HG03378 (cell line): ENCODE data around the gene FGFR4.

Source experiments
- ATAC-seq: cut with Tn5 transposase; IDR thresholded peaks from one replicate; pipeline ENCODE4 v1.9.1; 2021; ENCODE audit warnings: mild to moderate bottlenecking, moderate library complexity; ENCODE audit not compliant: unreplicated experiment

FGFR4 gene

DNA sequence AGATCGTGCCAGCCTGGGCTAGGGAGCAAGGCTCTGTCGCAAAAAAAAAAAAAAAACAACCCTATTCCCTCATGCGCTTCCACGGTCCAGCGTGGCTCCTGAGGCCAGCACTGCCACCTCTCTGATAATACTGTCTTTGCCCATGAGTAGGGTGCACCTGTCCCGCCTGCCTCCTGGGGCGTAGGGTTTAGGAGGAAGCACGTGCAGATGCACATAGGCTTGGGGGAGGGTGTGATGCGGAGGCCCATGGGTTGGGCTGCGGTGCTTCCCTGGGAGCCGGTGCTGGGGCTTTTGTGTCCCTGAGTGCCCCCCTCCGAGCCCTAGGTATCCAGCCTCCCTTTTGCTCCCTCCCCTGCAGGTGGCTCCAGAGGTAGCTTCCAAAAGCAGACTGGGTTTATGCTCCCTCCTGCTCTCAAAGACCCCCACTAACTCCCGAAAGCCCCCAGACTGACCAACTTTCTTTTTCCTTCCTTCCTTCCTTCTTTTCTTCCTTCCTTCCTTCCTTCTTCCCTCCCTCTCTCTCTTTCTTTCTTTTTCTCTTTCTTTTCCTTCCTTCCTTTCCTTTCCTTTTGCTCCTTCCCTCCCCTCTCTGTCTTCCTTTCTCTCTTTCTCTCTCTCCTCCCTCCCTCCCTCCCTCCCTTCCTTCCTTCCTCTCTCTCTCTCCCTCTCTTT lies 12.8 kb downstream of the FGFR4 start:
- ATAC-seq, result no peak

DNA sequence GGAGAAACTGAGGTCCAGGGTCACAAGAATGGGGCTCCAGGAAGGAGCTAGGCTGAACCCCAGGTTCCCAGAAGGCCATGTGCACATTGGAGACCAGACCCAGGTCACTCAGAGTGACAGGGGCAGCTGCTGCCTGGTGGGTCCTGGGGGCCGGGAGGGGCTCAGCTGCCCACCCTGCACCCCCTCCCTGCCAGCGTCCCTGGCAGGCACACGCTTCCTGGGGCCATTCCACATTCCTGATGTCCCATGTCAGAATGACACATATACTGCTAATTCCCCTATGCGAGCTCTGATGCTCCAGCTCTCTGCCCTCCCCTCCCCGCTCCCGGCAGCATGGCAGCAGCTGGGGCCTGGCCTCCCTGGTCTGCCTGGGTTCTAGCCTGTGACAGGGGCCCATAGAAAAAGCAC lies 14.0 kb downstream of the FGFR4 start:
- ATAC-seq, result no peak

DNA sequence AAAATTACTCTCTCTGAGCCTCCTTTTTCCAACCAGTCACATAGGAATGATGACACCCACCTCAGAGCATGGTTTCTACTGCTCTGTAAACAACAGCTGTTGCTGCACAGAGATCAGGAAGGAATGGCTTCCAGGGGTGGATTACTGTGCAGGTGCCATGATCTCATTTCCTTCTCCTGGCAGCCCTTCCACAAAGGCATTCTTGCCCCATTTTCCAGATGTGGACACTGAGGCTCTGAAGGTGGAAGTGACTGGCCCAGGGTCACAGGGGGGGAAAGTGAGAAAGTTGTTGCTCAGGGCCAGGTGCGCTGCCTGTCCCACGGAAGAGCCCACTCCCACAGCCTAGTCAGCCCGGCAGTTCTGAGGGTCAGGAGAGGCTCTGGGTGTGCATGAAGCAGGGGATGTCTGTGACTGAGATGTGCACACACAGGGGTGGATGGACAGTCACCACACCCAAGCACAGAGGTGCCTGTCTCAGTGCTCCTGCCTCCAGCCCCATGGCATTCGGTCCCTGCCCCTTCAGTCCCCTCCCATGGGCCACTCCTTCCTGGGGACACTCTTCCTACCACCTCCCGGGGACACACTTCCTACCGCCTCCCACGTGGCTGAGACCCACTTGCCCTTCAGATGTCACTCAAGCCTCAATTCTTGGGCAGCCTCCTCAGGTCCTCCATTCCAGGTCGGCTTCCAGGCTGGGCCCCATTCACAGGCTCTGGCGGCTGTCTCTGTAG lies 17.0 kb downstream of the FGFR4 start:
- ATAC-seq, result no peak

DNA sequence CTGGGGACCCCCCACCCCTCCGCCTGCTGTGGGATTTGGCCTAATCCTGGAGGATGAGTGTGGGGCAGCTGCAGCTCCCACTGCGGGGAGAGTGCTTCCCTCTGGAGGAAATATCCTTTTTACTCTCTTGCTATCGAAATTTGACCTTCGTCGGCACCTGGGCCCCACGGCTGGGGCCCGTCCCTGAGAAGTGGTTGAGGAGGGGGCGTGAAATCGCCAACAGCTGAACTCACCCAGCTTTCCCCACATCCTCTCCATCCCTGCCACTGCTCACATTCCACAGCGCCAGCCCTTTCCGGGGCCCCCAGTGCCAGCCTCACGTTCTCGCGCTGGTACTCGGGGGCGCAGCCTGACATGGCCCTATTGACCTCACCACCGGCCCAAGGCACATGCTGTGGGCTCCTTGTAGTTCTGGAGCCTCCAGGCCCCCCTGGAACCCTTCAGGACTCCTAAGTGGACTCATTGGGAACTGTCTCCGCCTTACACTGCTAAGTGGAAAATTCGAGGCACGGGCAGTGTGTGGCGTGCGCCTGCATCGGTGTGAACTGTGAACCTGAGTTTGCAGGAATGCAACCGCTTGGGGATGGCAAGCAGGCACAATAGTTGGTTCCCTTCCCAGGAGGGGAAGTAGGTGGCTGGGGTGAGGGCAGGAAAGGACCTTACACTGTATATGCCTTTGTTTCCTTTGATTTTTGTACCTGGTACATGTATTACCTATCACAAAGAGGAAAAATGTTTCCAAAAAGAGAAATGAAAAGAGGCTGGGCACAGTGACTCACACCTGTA lies 19.2 kb downstream of the FGFR4 start:
- ATAC-seq, result no peak

DNA sequence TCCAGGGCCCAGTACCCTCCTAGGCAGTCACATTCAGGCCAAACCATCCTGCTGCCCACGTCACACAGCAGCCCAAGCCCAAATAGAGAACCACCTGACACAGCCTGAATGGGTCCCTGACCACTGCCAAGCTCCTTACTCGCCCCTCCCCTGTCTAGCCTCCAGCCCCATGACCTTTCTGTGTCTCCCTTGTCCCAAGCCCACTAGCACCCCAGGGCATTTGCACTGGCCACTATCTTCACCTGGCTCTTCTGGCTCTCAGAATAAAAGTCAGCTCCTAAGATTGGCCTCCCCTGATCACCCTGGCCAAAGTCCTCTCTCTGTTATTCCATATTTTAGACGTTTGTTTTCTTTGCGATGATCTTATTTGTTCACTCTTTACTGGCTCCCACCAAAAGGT lies 20.4 kb downstream of the FGFR4 start:
- ATAC-seq, result no peak

DNA sequence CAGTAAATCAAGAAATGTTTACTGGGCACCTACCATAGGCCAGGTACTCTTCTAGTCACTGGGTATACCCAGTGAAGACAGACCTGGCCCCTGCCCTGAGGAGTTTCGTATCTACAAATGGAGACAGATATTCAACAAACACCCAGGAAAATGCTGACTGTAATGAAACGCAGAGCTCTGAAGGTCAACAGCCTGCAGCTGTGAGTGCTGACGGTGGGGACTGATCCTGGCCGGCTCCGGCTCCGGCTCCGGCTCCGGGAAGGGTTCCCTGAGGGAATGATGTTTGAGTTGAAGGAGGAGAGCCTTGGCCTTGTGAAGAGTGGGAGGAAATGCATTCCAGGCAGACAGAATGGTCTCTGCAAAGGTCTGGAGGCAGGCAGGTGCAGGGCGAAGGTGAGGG lies 23.1 kb downstream of the FGFR4 start:
- no peak for ATAC-seq

DNA sequence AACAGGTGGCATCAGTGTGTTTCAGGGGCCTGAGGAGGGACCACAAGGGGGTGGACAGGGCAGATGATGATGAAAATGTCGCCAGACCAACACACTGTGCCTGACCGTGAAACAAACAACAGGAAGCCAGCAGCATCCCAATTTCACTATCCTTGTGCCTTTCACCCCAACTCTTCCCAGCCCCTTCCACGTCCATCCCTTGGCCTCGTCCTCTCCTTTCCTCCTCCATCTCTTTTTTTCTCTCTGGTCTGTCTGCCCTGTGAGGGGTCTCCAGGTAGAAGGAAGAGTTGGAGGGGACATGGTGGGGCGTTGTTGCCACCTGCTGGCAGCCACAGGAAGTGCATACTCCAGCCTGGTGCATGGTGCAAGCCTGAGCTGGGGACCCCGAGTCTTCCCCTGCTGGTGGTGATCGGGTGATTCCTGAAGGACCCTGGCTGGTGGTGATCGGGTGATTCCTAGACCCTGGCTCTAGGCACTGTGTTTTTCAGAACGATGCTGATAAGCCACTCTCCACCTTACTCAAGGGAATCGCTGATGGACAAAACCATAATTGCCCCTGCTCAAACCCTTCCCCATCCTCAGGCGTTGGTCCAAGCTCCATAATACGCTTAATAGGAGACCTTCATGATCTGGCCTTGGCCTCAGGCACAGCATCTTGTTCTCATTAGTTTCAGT lies 25.1 kb downstream of the FGFR4 start:
- no peak for ATAC-seq

DNA sequence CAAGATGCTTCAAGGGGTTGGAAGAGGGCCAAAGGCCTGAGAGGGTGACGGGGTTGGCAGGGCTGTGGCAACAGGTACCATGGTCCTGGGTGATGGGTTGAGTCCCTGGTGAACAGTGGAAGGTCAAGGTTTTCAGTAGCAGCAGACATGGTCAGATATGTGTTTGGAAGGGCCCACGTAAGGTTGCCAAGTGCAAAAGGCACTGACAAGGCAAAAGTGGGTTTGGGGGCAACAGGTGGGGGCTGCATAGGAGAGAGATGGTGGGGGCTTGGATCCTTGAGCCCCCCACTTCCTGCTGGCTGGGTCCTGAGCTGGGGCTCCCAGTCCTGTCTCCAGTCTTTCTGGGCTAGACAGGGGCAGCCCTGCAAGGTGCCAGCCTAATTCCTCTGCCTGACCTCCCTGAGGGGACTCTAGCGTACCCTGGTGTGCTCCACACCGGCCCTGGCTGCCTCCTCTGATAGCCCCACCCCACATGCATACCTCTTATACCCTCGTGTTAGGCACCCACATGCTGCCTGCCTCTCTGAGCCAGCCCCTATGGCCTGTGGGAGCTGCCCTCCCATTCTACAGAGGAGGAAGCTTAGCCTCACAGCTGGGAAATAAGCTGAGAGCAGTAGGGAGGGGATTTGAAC lies 26.0 kb downstream of the FGFR4 start:
- no peak for ATAC-seq

DNA sequence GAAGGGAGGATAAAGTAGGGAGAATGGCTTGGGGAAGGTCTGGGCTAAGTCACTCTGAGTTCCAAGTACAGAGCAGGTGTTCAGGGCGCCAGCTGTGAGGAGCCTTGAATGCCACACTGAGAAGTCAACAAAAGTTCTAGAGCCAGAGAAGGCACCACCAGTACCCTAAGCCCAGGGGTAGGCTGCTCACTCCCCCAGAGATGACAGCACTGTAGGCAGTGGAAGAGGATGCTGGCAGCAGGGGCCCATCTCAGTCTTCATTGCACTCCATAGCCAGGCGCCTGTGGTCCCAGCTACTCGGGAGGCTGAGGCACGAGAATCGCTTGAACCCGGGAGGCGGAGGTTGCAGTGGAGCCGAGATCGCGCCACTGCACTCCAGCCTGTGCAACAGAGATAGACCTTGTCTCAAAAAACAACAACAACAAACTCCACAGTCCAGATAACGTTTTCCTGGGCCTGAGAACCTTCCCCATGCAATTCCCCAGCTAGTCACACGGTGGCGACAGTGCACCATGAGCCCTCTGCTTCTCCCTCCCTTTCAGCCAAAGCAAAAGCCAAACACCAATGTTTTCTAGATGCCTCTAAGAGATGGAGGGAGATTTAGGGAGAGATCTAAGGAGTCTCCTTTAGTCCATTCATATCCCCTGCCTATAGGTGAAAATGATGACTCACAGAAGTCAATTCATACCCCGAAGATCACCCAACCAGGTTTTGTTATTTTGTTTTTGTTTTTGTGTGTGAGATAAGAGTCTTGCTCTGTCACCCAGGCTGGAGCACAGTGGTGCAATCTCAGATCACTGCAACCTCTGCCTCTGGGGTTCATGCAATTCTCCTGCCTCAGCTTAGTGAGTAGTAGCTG lies 27.1 kb downstream of the FGFR4 start:
- peak; percentile 66 for ATAC-seq

DNA sequence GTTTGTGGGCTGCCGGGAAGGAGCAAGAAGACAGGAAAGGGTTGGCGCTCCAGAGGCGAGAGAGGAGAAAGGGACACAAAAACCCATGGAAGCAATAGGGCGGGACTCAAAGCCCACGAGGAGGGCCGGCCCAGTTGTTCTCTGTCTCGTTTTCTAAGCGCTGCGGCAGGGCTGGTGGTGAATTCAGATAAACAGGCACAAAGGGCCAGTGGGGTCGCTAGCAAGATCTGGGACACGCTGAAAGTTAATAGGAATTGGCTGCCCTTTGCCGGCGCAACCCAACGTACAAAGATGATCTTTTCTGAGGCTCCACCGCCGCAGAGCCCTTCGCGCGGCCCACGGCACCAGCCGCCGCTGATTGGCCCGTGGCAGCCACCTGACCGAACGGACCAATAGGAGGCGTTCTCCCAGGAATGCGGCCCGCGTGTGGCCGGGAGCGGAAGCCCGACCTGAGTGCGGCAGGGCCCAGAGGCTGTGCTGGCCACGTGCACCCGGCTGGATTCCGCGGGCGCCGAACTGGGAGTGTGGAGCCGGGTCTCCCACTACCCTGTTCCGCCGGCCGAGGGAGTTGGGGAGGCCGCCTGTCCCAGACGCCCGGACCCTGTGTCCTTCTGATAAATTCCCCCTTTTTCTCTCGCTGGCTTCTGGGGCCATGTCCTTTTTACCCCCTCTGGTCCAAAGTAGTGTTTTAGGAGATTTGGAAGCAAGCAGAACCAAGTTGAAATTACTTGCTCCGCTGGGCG lies 30.1 kb downstream of the FGFR4 start:
- no peak for ATAC-seq

DNA sequence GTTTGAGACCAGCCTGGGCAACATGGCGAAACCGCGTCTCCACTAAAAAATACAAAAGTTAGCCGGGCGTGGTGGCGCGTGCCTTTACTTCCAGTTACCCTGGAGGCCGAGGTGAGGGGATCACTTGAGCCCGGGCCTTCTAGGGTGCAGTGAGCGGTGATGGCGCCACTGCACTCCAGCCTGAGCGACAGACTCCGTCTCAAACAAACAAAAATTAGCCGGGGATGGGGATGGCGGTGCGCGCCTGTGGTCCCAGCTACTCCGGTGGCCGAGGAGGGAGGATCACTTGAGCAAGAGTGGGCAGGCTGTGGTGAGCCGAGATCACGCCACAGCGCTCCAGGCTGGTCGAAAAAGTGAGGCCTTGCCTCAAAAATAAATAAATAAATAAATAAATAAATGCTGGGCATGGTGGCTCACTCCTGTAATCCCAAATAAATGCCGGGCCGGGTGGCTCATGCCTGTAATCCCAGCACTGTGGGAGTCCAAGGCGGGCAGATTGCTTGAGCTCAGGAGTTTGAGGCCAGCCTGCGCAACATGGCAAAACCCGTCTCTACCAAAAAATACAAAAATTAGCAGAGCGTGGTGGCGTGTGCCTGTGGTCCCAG lies 30.8 kb downstream of the FGFR4 start:
- ATAC-seq, result no peak

DNA sequence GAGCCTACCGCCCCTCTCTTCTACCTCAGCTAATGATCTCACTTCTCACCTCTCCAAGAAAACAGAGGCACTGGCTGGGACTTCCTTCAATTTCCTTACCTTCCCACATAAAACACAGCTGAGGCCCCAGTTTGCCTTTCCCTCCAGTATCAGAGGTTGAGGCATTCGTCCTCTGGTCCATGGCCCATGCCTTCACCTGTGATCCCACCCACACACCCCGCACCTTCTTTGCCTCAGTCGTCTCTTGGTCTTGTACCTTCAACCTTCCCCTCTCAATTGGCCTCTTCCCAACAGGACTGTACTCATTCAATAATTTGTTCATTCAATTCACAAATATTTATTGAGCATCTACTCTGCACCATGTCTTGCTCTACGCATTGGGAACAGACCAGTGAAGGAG lies 35.9 kb downstream of the FGFR4 start:
- ATAC-seq, result no peak

DNA sequence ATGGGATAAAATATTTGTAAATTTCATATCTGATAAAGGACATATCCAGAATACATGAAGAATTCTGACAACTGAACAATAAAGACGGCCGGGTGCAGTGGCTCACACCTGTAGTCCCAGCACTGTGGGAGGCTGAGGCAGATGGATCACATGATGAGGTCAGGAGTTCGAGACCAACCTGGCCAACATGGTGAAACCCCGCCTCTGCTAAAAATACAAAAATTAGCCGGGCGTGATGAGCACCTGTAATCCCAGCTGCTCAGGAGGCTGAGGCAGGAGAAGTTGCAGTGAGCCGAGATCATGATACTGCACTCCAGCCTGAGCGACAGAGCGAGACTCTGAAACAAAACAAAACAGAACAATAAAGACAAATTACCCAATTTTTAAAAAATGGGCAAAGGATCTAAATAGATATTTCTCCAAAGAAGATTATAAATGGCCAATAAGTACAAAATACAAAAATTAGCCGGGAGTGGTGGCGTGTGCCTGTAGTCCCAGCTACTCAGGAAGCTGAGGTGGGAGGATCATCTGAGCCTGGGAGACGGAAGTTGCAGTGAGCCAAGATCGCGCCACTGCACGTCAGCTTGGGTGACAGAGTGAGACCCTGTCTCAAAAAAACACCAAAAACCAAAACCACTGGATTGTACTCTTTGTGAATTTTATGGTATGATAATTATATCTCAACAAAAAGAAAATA lies 37.2 kb downstream of the FGFR4 start:
- ATAC-seq, result no peak

DNA sequence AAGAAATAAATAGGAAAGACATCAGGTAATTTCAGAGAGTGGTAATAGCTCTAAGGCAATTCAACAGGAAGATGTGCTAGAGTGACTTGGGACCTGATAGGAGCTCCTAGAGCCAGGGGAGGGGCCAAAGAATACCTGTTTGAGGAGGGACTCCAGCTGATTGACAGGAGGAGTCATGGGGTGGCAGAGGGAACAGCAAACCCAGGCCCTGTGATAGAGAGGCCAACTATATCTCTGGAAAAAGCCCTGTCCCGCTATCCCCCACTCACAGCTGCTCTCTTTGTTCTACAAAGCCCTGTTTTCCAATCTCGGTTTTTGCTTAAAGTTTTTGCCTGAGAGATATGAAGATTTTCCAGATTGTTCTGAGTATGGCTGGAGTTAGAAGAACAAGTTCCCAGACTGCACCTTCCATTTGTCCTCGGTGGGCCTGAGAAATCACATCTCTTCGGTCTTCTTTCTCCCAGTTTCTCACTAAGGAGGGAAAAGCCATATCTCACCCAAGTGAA lies 37.8 kb downstream of the FGFR4 start:
- ATAC-seq, result no peak

DNA sequence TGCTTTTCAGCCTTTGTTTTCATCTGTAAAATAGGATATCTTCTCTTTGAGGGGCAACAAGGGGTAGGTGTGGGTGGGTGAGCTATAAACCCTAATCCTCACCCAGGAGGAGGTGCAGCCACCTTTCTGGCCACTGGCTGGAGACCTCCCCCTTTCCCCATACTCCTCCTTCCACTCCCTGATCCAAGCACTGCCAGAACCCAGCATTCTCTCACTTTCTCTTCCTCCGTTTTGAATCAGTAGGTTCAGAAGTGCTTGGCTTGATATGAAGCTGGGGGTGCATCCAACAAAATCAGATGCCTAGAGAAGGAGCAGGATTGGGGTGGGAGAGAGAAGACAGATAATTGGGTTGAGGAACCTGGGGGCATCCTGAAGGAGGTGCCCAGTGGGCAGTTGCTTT lies 40.1 kb downstream of the FGFR4 start:
- ATAC-seq, result no peak

DNA sequence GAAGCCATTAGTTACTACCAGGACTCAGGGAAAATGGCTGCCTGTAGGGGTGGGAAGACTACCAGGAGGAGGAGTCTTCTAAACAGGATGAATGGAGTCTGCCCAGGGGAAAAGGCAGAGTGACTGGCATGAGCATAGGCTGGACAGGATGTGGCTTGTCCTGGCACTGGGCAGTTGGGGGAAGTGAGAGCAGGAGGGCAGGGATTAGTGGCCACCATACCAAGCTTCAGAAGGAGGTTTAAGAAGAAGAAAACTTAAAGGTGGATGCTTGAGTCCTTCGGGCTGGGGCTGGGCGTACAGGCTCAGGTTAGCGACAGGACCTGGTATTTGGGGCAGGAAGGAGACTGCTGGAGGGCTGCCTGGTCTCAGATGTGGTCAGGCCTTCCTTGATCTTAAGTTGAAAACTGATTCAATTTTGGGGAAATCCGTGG lies 41.9 kb downstream of the FGFR4 start:
- no peak for ATAC-seq

DNA sequence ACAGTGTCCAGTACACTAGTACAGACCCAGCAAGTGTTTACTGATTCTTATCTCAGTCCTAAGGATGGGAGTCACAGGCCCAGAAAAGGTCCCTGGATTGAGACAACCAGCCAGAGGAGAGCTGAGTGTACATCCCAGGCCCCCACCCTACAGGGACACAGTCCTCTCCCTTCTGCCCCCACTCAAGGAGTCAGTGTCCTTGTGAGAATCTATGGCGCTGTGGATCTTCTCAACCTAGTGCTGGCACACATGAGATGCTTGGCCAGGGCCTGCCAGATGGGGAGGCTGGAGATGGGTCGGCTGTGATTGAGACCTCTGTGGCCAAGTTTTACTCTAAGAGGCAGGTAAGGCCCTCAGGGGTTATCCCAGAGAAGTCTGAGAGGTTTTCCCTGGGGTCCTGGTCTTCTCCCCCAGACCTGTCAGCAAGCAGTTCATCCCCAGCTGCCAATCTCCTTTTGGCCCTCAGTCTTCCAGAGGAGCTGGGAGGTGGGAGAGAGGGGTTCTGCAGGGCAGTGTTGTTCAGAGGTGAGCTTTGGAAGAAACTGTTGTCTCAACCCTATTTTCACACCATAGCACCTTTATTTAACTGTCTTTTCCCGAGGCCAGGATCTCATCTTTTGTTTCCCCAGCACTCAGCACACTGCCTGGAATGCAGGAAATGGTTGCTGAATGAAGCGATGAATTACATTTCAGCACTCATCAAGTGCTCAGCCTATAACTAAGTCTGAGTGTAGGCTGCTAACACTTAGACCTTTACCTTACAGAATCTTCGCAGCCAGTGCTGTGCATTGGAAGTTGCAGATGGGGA lies 43.7 kb downstream of the FGFR4 start:
- no peak for ATAC-seq
